ENCODE measurements around the gene IPO9. TPM values are rescaled to one million over a fixed set of nuclear protein-coding genes. Genes with fewer than 3 reads are reported as not detected.

IPO9 gene
- total RNA-seq, 1 experiment from 2014 or later = 76.2 TPM

- H3F3A ChIP-seq (ENCODE audit: insufficient read depth, low read depth) = peaks cover 7% of the 10 kb centered on the region
- H3K9me3 ChIP-seq (ENCODE audit: insufficient read depth, low read depth) = no peaks in the 10 kb centered on the region
- ChIA-PET CTCF (interaction anchor here (0.6 to 0.7 kb wide), 3 partner anchors 21 to 404 kb away, joined by 3 to 10 read pairs (median 3); no protein-coding TSS in a partner anchor), POLR2A (ENCODE audit: unreplicated experiment) (no interaction called here)
- H3K4me3 ChIP-seq = no peak overlapping the region
- H3K9me2 ChIP-seq (ENCODE audit: insufficient read depth) = no peaks in the 10 kb centered on the region
- no peak overlapping the region for H3K4me2 ChIP-seq
- BruUV-seq (replicated peaks) = no TSS peak
- H3K27ac ChIP-seq = no peak overlapping the region
- no peaks in the 10 kb centered on the region for H3K27me3 ChIP-seq (ENCODE audit: insufficient read depth, low read depth)
- TF ChIP-seq EZH2 (IDR thresholded peaks at IDR 0.05; ENCODE audit: low read depth) = no peak
- TF ChIP-seq, protein P1, sequence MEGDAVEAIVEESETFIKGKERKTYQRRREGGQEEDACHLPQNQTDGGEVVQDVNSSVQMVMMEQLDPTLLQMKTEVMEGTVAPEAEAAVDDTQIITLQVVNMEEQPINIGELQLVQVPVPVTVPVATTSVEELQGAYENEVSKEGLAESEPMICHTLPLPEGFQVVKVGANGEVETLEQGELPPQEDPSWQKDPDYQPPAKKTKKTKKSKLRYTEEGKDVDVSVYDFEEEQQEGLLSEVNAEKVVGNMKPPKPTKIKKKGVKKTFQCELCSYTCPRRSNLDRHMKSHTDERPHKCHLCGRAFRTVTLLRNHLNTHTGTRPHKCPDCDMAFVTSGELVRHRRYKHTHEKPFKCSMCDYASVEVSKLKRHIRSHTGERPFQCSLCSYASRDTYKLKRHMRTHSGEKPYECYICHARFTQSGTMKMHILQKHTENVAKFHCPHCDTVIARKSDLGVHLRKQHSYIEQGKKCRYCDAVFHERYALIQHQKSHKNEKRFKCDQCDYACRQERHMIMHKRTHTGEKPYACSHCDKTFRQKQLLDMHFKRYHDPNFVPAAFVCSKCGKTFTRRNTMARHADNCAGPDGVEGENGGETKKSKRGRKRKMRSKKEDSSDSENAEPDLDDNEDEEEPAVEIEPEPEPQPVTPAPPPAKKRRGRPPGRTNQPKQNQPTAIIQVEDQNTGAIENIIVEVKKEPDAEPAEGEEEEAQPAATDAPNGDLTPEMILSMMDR (conservative IDR thresholded peaks at IDR 0.05) = no peak
- no peaks in the 10 kb centered on the region for H4K20me1 ChIP-seq (ENCODE audit: insufficient read depth)
- intact Hi-C loops (cut with micrococcal nuclease; ENCODE audit: unreplicated experiment) = no loop called here
- H2AFZ ChIP-seq = no peak overlapping the region
- DNase-seq = peak in 1 of 2 experiments; percentile 33
- H3K79me2 ChIP-seq (ENCODE audit: low read depth) = no peaks in the 10 kb centered on the region
- peaks cover 17% of the 10 kb centered on the region for H3K4me1 ChIP-seq (replicated peaks; ENCODE audit: insufficient read depth)
- no peaks in the 10 kb centered on the region for H3K36me3 ChIP-seq (ENCODE audit: low read depth)
These were observed 73.2 kb downstream of the IPO9 start for GRCh38 chr1:201902198-201902597.

DNA sequence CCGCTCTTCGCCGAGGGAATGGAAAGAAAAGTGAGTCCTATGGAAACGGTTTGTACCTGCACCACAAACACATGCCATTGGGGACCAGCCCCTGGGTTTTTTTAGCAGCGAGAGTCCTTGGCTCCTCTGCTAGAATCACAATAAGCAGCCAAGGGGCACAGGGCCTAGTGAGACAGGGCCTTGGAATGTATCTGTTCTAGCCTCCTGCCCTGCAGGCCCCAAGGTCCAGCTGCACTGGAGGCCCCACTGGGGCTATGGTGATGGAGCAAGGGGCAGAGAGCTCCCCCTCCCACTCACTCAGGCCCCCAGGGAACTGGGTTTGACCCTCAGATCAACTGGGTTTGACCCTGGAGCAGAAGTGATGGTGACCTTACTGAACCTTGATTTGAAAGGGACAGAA, 74.2 kb downstream of the IPO9 start:
- peaks cover 8% of the 10 kb centered on the region for H3K4me1 ChIP-seq (replicated peaks; ENCODE audit: insufficient read depth)
- no peak overlapping the region for H3K27ac ChIP-seq
- intact Hi-C loops (cut with micrococcal nuclease; ENCODE audit: unreplicated experiment) = no loop called here
- BruUV-seq (replicated peaks) = no TSS peak
- no peak overlapping the region for H3K4me3 ChIP-seq
- no peaks in the 10 kb centered on the region for H3K27me3 ChIP-seq (ENCODE audit: insufficient read depth, low read depth)
- H3K36me3 ChIP-seq (ENCODE audit: low read depth) = no peaks in the 10 kb centered on the region
- no peak overlapping the region for H2AFZ ChIP-seq
- peak; percentile 16 to 31 for DNase-seq
- H3K9me2 ChIP-seq (ENCODE audit: insufficient read depth) = no peaks in the 10 kb centered on the region
- no peaks in the 10 kb centered on the region for H4K20me1 ChIP-seq (ENCODE audit: insufficient read depth)
- H3K9me3 ChIP-seq (ENCODE audit: insufficient read depth, low read depth) = no peaks in the 10 kb centered on the region
- POLR2A ChIA-PET (ENCODE audit: unreplicated experiment) = interaction anchor here (0.5 kb wide), 1 partner anchor 52 kb away, joined by 5 read pairs; no protein-coding TSS in a partner anchor
- H3K4me2 ChIP-seq = no peak overlapping the region
- no peaks in the 10 kb centered on the region for H3F3A ChIP-seq (ENCODE audit: insufficient read depth, low read depth)
- no peaks in the 10 kb centered on the region for H3K79me2 ChIP-seq (ENCODE audit: low read depth)
- TF ChIP-seq, protein P1 (conservative IDR thresholded peaks at IDR 0.05) = no peak
- no peak for TF ChIP-seq EZH2 (IDR thresholded peaks at IDR 0.05; ENCODE audit: low read depth)
- CTCF ChIA-PET = no interaction called here

GRCh38 chr1:201904579-201904978, 75.6 kb downstream of the IPO9 start:
- no peak overlapping the region for H3K4me3 ChIP-seq
- no peaks in the 10 kb centered on the region for H4K20me1 ChIP-seq (ENCODE audit: insufficient read depth)
- CTCF ChIA-PET = no interaction called here
- no peaks in the 10 kb centered on the region for H3K79me2 ChIP-seq (ENCODE audit: low read depth)
- H2AFZ ChIP-seq = no peak overlapping the region
- intact Hi-C loops (cut with micrococcal nuclease; ENCODE audit: unreplicated experiment) = no loop called here
- no peaks in the 10 kb centered on the region for H3K9me3 ChIP-seq (ENCODE audit: insufficient read depth, low read depth)
- H3K9me2 ChIP-seq (ENCODE audit: insufficient read depth) = no peaks in the 10 kb centered on the region
- no peak for DNase-seq
- no TSS peak for BruUV-seq (replicated peaks)
- no peak overlapping the region for H3K4me2 ChIP-seq
- no peaks in the 10 kb centered on the region for H3K36me3 ChIP-seq (ENCODE audit: low read depth)
- POLR2A ChIA-PET (ENCODE audit: unreplicated experiment) = no interaction called here
- no peak for TF ChIP-seq EZH2 (IDR thresholded peaks at IDR 0.05; ENCODE audit: low read depth)
- TF ChIP-seq, protein P1 (conservative IDR thresholded peaks at IDR 0.05) = no peak
- H3F3A ChIP-seq (ENCODE audit: insufficient read depth, low read depth) = no peaks in the 10 kb centered on the region
- no peak overlapping the region for H3K27ac ChIP-seq
- H3K27me3 ChIP-seq (ENCODE audit: insufficient read depth, low read depth) = no peaks in the 10 kb centered on the region
- H3K4me1 ChIP-seq (replicated peaks; ENCODE audit: insufficient read depth) = no peaks in the 10 kb centered on the region
